HEK293 (cell line): ENCODE results near the gene CACNB2.

Experiments used
- CTCF ChIA-PET: fragments of 350-600 bp; formaldehyde crosslinking; extraction: SDS; loops from one replicate; lab custom pipeline; 2021; ENCODE audit warnings: antibody characterized with exemption; lab: Yijun Ruan, JAX
- POLR2A ChIA-PET: fragments of 300-600 bp; formaldehyde crosslinking; extraction: SDS; loops from one replicate; lab custom pipeline; 2020; ENCODE audit warnings: antibody characterized with exemption, inconsistent platforms; lab: Yijun Ruan, JAX
- H3K27ac ChIP-seq: fragments of 200-500 bp; sonication (Bioruptor generic); 2 replicates; pipeline ENCODE4 v1.5.1; 2014; ENCODE audit warnings: low read depth, low read length, control low read depth, inconsistent platforms; ENCODE audit errors: extremely low read depth
- H3K36me3 ChIP-seq, 2 experiments: fragments of 200-500 bp in 1 of 2; sonication (Bioruptor generic) in 1 of 2; 1 replicate in 1 of 2; 2 replicates in 1 of 2; pipeline ENCODE4 v1.5.1; 2014 to 2017; ENCODE audit warnings: inconsistent platforms in 2 of 2, low read length in 2 of 2; ENCODE audit not compliant: control insufficient read depth in 2 of 2, insufficient read depth in 1 of 2
- H3K4me1 ChIP-seq: fragments of 200-500 bp; sonication (Bioruptor generic); 2 replicates; pipeline ENCODE4 v1.5.1; 2014; ENCODE audit warnings: mild to moderate bottlenecking, low read length, inconsistent platforms; ENCODE audit not compliant: control insufficient read depth, insufficient read depth
- H3K4me3 ChIP-seq: 2 replicates; pipeline ENCODE4 v1.5.1; 2011; ENCODE audit warnings: low read depth, mild to moderate bottlenecking, control low read depth, low read length, moderate library complexity
- H3K9me3 ChIP-seq: fragments of 200-500 bp; sonication (Bioruptor generic); 2 replicates; pipeline ENCODE4 v1.5.1; 2014; ENCODE audit warnings: low read depth, low read length, inconsistent platforms; ENCODE audit not compliant: control insufficient read depth, insufficient read depth
- ATF2 ChIP-seq: fragments of 450-650 bp; formaldehyde crosslinking; IDR thresholded peaks from 2 replicates; pipeline ENCODE4 v1.5.1; 2016; ENCODE audit warnings: missing biosample characterization, missing genetic modification characterization, low read depth
- BCL11A ChIP-seq: fragments of 450-650 bp; formaldehyde crosslinking; IDR thresholded peaks from 2 replicates; pipeline ENCODE4 v1.5.1; 2016; ENCODE audit warnings: low read depth, missing biosample characterization, missing genetic modification characterization
- BCL11B ChIP-seq: fragments of 450-650 bp; formaldehyde crosslinking; IDR thresholded peaks from 2 replicates; pipeline ENCODE4 v1.5.1; 2016; ENCODE audit warnings: low read depth, missing biosample characterization, missing genetic modification characterization
- ELK4 ChIP-seq: IDR thresholded peaks from 2 replicates; pipeline ENCODE4 v1.6.1; 2011; ENCODE audit warnings: mild to moderate bottlenecking, low read depth, low read length, borderline replicate concordance
- PRDM6 ChIP-seq: fragments of 450-650 bp; formaldehyde crosslinking; IDR thresholded peaks from 2 replicates; pipeline ENCODE4 v1.5.1; 2017; ENCODE audit warnings: missing biosample characterization, missing genetic modification characterization
- ZEB2 ChIP-seq: fragments of 450-650 bp; formaldehyde crosslinking; IDR thresholded peaks from 2 replicates; pipeline ENCODE4 v1.5.1; 2016; ENCODE audit warnings: missing biosample characterization, missing genetic modification characterization
- ZNF138 ChIP-seq: fragments of 450-650 bp; formaldehyde crosslinking; IDR thresholded peaks from 2 replicates; pipeline ENCODE4 v1.5.1; 2016; ENCODE audit warnings: missing biosample characterization, missing genetic modification characterization, borderline replicate concordance
- ZNF155 ChIP-seq: fragments of 450-650 bp; formaldehyde crosslinking; IDR thresholded peaks from 2 replicates; pipeline ENCODE4 v1.5.1; 2016; ENCODE audit warnings: missing biosample characterization, missing genetic modification characterization
- ZNF24 ChIP-seq: fragments of 450-650 bp; formaldehyde crosslinking; IDR thresholded peaks from 2 replicates; pipeline ENCODE4 v1.5.1; 2016; ENCODE audit warnings: missing biosample characterization, missing genetic modification characterization
- ZNF341 ChIP-seq: fragments of 450-650 bp; formaldehyde crosslinking; IDR thresholded peaks from 2 replicates; pipeline ENCODE4; 2016; ENCODE audit warnings: low read depth, missing biosample characterization, missing genetic modification characterization
- ZNF354C ChIP-seq: fragments of 450-650 bp; formaldehyde crosslinking; IDR thresholded peaks from 2 replicates; pipeline ENCODE4 v1.5.1; 2016; ENCODE audit warnings: missing biosample characterization, missing genetic modification characterization, low read depth, borderline replicate concordance
- ZNF366 ChIP-seq: fragments of 450-650 bp; formaldehyde crosslinking; conservative IDR thresholded peaks from 2 replicates; pipeline ENCODE4 v1.5.1; 2016; ENCODE audit warnings: missing biosample characterization, missing genetic modification characterization
- ZNF488 ChIP-seq: fragments of 450-650 bp; formaldehyde crosslinking; IDR thresholded peaks from 2 replicates; pipeline ENCODE4 v1.5.1; 2016; ENCODE audit warnings: missing biosample characterization, missing genetic modification characterization
- ZNF585B ChIP-seq: fragments of 450-650 bp; formaldehyde crosslinking; IDR thresholded peaks from 2 replicates; pipeline ENCODE4 v1.5.1; 2016; ENCODE audit warnings: missing biosample characterization, missing genetic modification characterization
- ZNF629 ChIP-seq: fragments of 450-650 bp; formaldehyde crosslinking; IDR thresholded peaks from 2 replicates; pipeline ENCODE4 v1.5.1; 2017; ENCODE audit warnings: missing biosample characterization, missing genetic modification characterization
- ZNF654 ChIP-seq: fragments of 450-650 bp; formaldehyde crosslinking; IDR thresholded peaks from 2 replicates; pipeline ENCODE4 v1.5.1; 2016; ENCODE audit warnings: low read depth, missing biosample characterization, missing genetic modification characterization
- ZNF768 ChIP-seq: fragments of 450-650 bp; formaldehyde crosslinking; IDR thresholded peaks from 2 replicates; pipeline ENCODE4 v1.5.1; 2018; ENCODE audit warnings: missing biosample characterization, mild to moderate bottlenecking, missing genetic modification characterization
- ZSCAN5A ChIP-seq: fragments of 450-650 bp; formaldehyde crosslinking; IDR thresholded peaks from 2 replicates; pipeline ENCODE4 v1.5.1; 2016; ENCODE audit warnings: missing biosample characterization, missing genetic modification characterization
- ZXDB ChIP-seq: fragments of 450-650 bp; formaldehyde crosslinking; IDR thresholded peaks from 2 replicates; pipeline ENCODE4 v1.5.1; 2016; ENCODE audit warnings: missing biosample characterization, missing genetic modification characterization

Gene CACNB2

GRCh38 chr10:18226336-18226735, 86.1 kb downstream of the CACNB2 start:
- Histone ChIP-seq H3K4me3 (no peak overlapping the region), H3K36me3 (no peaks in the 10 kb centered on the region), H3K9me3 (no peaks in the 10 kb centered on the region), H3K27ac (no peak overlapping the region), H3K4me1 (no peaks in the 10 kb centered on the region; the same call in 1 of the 2 replicates)
- TF ChIP-seq ZNF768 (no peak), ZNF138 (tag by site-specific recombination) (no peak), ZNF341 (tag by site-specific recombination) (no peak), ZNF585B (no peak), ZNF155 (no peak), ZNF24 (tag by site-specific recombination) (no peak), ZXDB (tag by site-specific recombination) (no peak), ZNF354C (tag by site-specific recombination) (no peak), ELK4 (no peak), ZSCAN5A (tag by site-specific recombination) (no peak), BCL11B (tag by site-specific recombination) (no peak)
- ChIA-PET CTCF (no interaction called here), POLR2A (no interaction called here)

GRCh38 chr10:18229826-18230225, 89.6 kb downstream of the CACNB2 start:
- Histone ChIP-seq H3K9me3 (no peaks in the 10 kb centered on the region), H3K36me3 (no peaks in the 10 kb centered on the region), H3K4me1 (no peaks in the 10 kb centered on the region; the same call in 1 of the 2 replicates), H3K27ac (no peak overlapping the region), H3K4me3 (no peak overlapping the region)
- ChIA-PET POLR2A (no interaction called here), CTCF (interaction anchor here (0.5 kb wide), 1 partner anchor 11 kb away, joined by 3 read pairs; no protein-coding TSS in a partner anchor)
- no peak for TF ChIP-seq ZNF654 (tag by site-specific recombination)
- TF ChIP-seq ATF2 (tag by site-specific recombination) = 0 out of 2 replicates have a peak, but pooled peaks have one; percentile 7
- peak; percentile 55; the same call in 1 of the 2 replicates for TF ChIP-seq ZNF629 (tag by site-specific recombination)
- TF ChIP-seq ZEB2 = 0 out of 2 replicates have a peak, but pooled peaks have one; percentile 19
- TF ChIP-seq BCL11A (tag by site-specific recombination) = 0 out of 2 replicates have a peak, but pooled peaks have one; percentile 37
- TF ChIP-seq ZNF488 (tag by site-specific recombination) = no peak
- TF ChIP-seq PRDM6 (tag by site-specific recombination) = peak; percentile 38; the same call in 1 of the 2 replicates
- TF ChIP-seq ZNF366 (tag by site-specific recombination) = 0 out of 2 replicates have a peak, but pooled peaks have one; percentile 38
